ENCODE data around the gene CRTC2.

DNA sequence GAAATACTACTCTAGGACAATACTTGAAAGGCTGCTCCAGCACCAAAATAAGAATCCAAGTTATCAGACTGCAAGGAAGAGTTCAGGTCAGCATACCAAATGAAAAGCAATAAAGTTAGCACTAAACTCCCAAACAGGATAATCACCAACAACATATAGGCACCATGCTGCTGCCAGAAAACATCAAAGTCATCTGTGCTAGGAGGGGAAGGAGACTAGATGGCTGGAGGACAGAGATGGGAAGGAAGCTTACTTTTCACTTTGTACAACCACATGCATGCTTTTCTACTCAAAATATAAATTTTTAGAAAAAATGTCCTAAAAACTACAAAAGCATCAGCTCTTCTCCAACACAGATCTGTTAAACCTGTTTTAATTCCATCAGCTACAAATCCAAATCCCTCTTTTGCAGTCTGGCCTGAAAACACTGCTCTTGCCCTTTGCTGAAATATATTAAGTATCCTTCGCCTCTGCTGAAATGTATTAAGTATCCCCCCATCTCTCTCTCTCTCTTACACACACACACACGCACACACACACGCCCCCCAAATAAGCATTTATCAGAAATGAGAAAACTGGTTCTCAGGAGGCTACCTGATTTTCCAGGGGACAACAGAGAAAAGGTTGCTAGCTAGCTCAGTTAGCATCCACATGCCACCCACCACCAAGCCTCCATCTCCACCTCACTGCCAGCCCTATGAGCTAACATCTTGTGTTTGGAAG is 37.2 kb downstream of the CRTC2 start:
- TF ChIP-seq, protein P1, sequence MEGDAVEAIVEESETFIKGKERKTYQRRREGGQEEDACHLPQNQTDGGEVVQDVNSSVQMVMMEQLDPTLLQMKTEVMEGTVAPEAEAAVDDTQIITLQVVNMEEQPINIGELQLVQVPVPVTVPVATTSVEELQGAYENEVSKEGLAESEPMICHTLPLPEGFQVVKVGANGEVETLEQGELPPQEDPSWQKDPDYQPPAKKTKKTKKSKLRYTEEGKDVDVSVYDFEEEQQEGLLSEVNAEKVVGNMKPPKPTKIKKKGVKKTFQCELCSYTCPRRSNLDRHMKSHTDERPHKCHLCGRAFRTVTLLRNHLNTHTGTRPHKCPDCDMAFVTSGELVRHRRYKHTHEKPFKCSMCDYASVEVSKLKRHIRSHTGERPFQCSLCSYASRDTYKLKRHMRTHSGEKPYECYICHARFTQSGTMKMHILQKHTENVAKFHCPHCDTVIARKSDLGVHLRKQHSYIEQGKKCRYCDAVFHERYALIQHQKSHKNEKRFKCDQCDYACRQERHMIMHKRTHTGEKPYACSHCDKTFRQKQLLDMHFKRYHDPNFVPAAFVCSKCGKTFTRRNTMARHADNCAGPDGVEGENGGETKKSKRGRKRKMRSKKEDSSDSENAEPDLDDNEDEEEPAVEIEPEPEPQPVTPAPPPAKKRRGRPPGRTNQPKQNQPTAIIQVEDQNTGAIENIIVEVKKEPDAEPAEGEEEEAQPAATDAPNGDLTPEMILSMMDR (IDR thresholded peaks at IDR 0.05), result no peak
- TF ChIP-seq POLR2AphosphoS5 (IDR thresholded peaks at IDR 0.05) (no peak), EP300 (IDR thresholded peaks at IDR 0.05) (no peak)

Measured in esophagus muscularis mucosa (tissue), 4 donors.